Gastrocnemius medialis (tissue), 4 donors: Measurements from ENCODE around the gene TTC4. TPM values are rescaled to one million over a fixed set of nuclear protein-coding genes. Genes with fewer than 3 reads are reported as not detected.

Experiments
- ATAC-seq, 2 donors: fragments of 150-250 bp; one replicate each; pipeline ENCODE4 v1.9.1; 2016
- DNase-seq, 2 donors: peaks; one replicate each; pipeline ENCODE4 v3.0.0-alpha.2; 2019
- H3K27ac ChIP-seq, 4 donors: fragments of 200-600 bp; sonication (generic); 1 replicate in 1 of 4; 2 replicates in 3 of 4; pipeline ENCODE4 v1.5.1; 2016 to 2018; ENCODE audit warnings: mild to moderate bottlenecking in 2 of 4, moderate library complexity in 1 of 4
- H3K27me3 ChIP-seq, 3 donors: fragments of 200-600 bp; sonication (generic) in 2 of 3; 1 replicate in 1 of 3; 2 replicates in 2 of 3; pipeline versions ENCODE4 v1.5.1 to v1.6.0; 2016 to 2019; ENCODE audit warnings: mild to moderate bottlenecking in 1 of 3, moderate library complexity in 1 of 3
- H3K36me3 ChIP-seq, 2 donors: fragments of 200-600 bp; sonication (generic) in 1 of 2; one replicate each; pipeline ENCODE4 v1.5.1; 2017 to 2018
- H3K4me1 ChIP-seq, 2 donors: fragments of 200-600 bp; sonication (generic) in 1 of 2; one replicate each; pipeline ENCODE4 v1.5.1; 2016 to 2017; ENCODE audit warnings: mild to moderate bottlenecking in 2 of 2
- H3K4me3 ChIP-seq, 4 donors: fragments of 200-600 bp; sonication (generic) in 3 of 4; 1 replicate in 1 of 4; 2 replicates in 3 of 4; pipeline ENCODE4 v1.5.1; 2016 to 2019; ENCODE audit warnings: mild to moderate bottlenecking in 2 of 4
- H3K9me3 ChIP-seq, 3 donors: fragments of 200-600 bp; sonication (generic) in 2 of 3; 1 replicate in 1 of 3; 2 replicates in 2 of 3; pipeline ENCODE4 v1.5.1; 2016 to 2019
- CTCF ChIP-seq, 5 experiments: fragments of 450-650 bp in 3 of 5; fragments of 200-600 bp in 2 of 5; sonication (generic) in 2 of 5; IDR thresholded peaks in 4 of 5; conservative IDR thresholded peaks in 1 of 5; 1 replicate in 4 of 5; 2 replicates in 1 of 5; pipeline ENCODE4 v1.5.1; 2016 to 2019; ENCODE audit warnings: antibody characterized with exemption in 5 of 5, mild to moderate bottlenecking in 3 of 5, moderate library complexity in 3 of 5
- POLR2A ChIP-seq, 2 donors: fragments of 450-650 bp; IDR thresholded peaks; one replicate each; pipeline ENCODE4 v1.6.1; 2017; ENCODE audit warnings: antibody characterized with exemption in 2 of 2, mild to moderate bottlenecking in 2 of 2, moderate library complexity in 2 of 2
- in situ Hi-C, 4 donors: fragments of 200-750 bp; cut with MboI; loops; one replicate each; pipeline versions ENCODE4 v1.15.0 to v1.8.0; 2017; ENCODE audit warnings: low sequenced_read_pairs in 4 of 4
- intact Hi-C: fragments of 100-400 bp; cut with DNase I; formaldehyde crosslinking; loops from one replicate; pipeline ENCODE4 v1.15.1; 2023; ENCODE audit warnings: low total_unique reads
- total RNA-seq, 4 donors: library from RNA; depleted of rRNA; stranded (reverse); fragments of >200 nt; gene quantifications; one replicate each; pipeline versions ENCODE4 v1.1.0 to v1.2.3, GENCODE V29; 2016

TTC4 gene
- total RNA-seq, 4 donors from 2014 or later, result 26.7 to 44.3 (median 31.4) TPM

GRCh38 chr1:54741531-54741930 is 25.9 kb downstream of the TTC4 start:
- DNase-seq (no peak), ATAC-seq (no peak)
- Histone ChIP-seq H3K36me3 (peaks cover 0 to 73% of the 10 kb centered on the region in 2 donors), H3K4me3 (no peak overlapping the region), H3K4me1 (no peaks in the 10 kb centered on the region), H3K27ac (no peak overlapping the region), H3K27me3 (no peaks in the 10 kb centered on the region), H3K9me3 (no peaks in the 10 kb centered on the region)
- in situ Hi-C loops (no loop called here), intact Hi-C loops (no loop called here)
- no peak for TF ChIP-seq CTCF (IDR thresholded peaks at IDR 0.05 in 4 of 5, conservative IDR thresholded peaks at IDR 0.05 in 1 of 5)

- Histone ChIP-seq H3K4me1 (no peaks in the 10 kb centered on the region), H3K27me3 (no peaks in the 10 kb centered on the region), H3K36me3 (peaks cover 0 to 65% of the 10 kb centered on the region in 2 donors), H3K4me3 (no peak overlapping the region), H3K27ac (no peak overlapping the region), H3K9me3 (no peaks in the 10 kb centered on the region)
- TF ChIP-seq CTCF (IDR thresholded peaks at IDR 0.05 in 4 of 5, conservative IDR thresholded peaks at IDR 0.05 in 1 of 5) (no peak), POLR2A (IDR thresholded peaks at IDR 0.05) (no peak)
- DNase-seq, result no peak
- in situ Hi-C loops (no loop called here), intact Hi-C loops (no loop called here)
- ATAC-seq, result no peak
These were observed 26.6 kb downstream of the TTC4 start for GRCh38 chr1:54742282-54742681.

GRCh38 chr1:54743416-54744226 is 28.0 kb downstream of the TTC4 start:
- no peak for DNase-seq
- intact Hi-C loops, result no loop called here
- H3K27ac ChIP-seq, result no peak overlapping the region
- no peaks in the 10 kb centered on the region for H3K4me1 ChIP-seq
- no peaks in the 10 kb centered on the region for H3K9me3 ChIP-seq
- TF ChIP-seq CTCF (IDR thresholded peaks at IDR 0.05 in 4 of 5, conservative IDR thresholded peaks at IDR 0.05 in 1 of 5) (no peak), POLR2A (IDR thresholded peaks at IDR 0.05) (no peak)
- H3K27me3 ChIP-seq, result no peaks in the 10 kb centered on the region
- peaks cover 0 to 52% of the 10 kb centered on the region in 2 donors for H3K36me3 ChIP-seq
- in situ Hi-C loops, result no loop called here
- ATAC-seq, result no peak
- H3K4me3 ChIP-seq, result no peak overlapping the region

DNA sequence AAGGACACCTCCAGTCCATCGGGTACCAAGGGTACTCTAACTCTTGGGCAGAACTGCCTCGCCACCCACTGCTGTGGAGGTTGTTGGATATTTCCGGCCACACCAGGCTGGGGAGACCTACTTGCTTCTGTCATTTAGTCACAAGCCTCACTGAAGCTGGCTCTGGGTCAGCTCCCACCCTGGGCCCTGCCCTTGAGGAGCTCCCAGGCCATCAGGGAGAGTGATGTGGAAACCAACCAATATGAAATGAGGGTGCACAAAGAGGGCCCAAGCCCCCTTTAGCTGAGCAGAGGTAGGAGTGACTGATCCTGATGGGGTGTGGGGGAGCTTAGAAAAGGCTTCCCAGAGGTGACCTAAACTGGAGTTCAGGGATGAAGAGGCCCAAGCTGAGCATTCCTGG is 29.0 kb downstream of the TTC4 start:
- in situ Hi-C loops, result no loop called here
- H3K27me3 ChIP-seq, result no peaks in the 10 kb centered on the region
- TF ChIP-seq CTCF (IDR thresholded peaks at IDR 0.05 in 4 of 5, conservative IDR thresholded peaks at IDR 0.05 in 1 of 5), result no peak
- no peak for TF ChIP-seq POLR2A (IDR thresholded peaks at IDR 0.05)
- intact Hi-C loops, result no loop called here
- H3K4me3 ChIP-seq, result no peak overlapping the region
- no peak for ATAC-seq
- no peaks in the 10 kb centered on the region for H3K4me1 ChIP-seq
- no peaks in the 10 kb centered on the region for H3K9me3 ChIP-seq
- peaks cover 0 to 41% of the 10 kb centered on the region in 2 donors for H3K36me3 ChIP-seq
- H3K27ac ChIP-seq, result no peak overlapping the region
- no peak for DNase-seq
